GM12878 (cell line): ENCODE data around the gene ZNF107. TPM values are rescaled to one million over a fixed set of nuclear protein-coding genes. Genes with fewer than 3 reads are reported as not detected.

Experiments
- CEBPB ChIP-seq, 2 experiments: fragments of 150-350 bp in 1 of 2; IDR thresholded peaks; 2 replicates each; pipeline ENCODE4 v1.6.1; 2012 to 2014; ENCODE audit warnings: low read depth in 2 of 2, low read length in 2 of 2, borderline replicate concordance in 1 of 2, inconsistent platforms in 1 of 2
- CHD1 ChIP-seq: IDR thresholded peaks from 2 replicates; pipeline ENCODE4 v1.6.1; 2012; ENCODE audit warnings: low read depth, low read length, improper control_type of control experiment
- CHD2 ChIP-seq: IDR thresholded peaks from 2 replicates; pipeline ENCODE4 v1.6.1; 2011; ENCODE audit warnings: low read depth, low read length, improper control_type of control experiment, borderline replicate concordance
- CREM ChIP-seq: IDR thresholded peaks from 2 replicates; pipeline ENCODE4 v1.6.1; 2014; ENCODE audit warnings: antibody characterized with exemption, low read depth
- EED ChIP-seq: sonication (generic); IDR thresholded peaks from 2 replicates; pipeline ENCODE4 v1.6.1; 2016; ENCODE audit warnings: antibody characterized with exemption, low read depth
- ETV6 ChIP-seq, 2 experiments: fragments of 450-650 bp in 1 of 2; IDR thresholded peaks in 1 of 2; conservative IDR thresholded peaks in 1 of 2; 2 replicates each; pipeline ENCODE4 v1.6.1; 2014; ENCODE audit warnings: antibody characterized with exemption in 1 of 2, borderline replicate concordance in 1 of 2, low read depth in 1 of 2, mild to moderate bottlenecking in 1 of 2, moderate library complexity in 1 of 2
- FOXK2 ChIP-seq: fragments of 450-650 bp; IDR thresholded peaks from 2 replicates; pipeline ENCODE4 v1.6.1; 2017; ENCODE audit warnings: mild to moderate bottlenecking, moderate library complexity
- FOXM1 ChIP-seq: IDR thresholded peaks from 2 replicates; pipeline ENCODE4 v1.6.1; 2012; ENCODE audit warnings: low read depth, mild to moderate bottlenecking, inconsistent platforms, low read length, moderate library complexity
- HCFC1 ChIP-seq: fragments of 150-350 bp; IDR thresholded peaks from 2 replicates; pipeline ENCODE4 v1.6.1; 2014; ENCODE audit warnings: low read length
- HDGF ChIP-seq: fragments of 450-650 bp; IDR thresholded peaks from 2 replicates; pipeline ENCODE4 v1.6.1; 2016; ENCODE audit warnings: antibody characterized with exemption
- IKZF2 ChIP-seq, 2 experiments: fragments of 450-650 bp; IDR thresholded peaks; 2 replicates each; pipeline ENCODE4 v1.6.1; 2017; ENCODE audit warnings: mild to moderate bottlenecking in 2 of 2, moderate library complexity in 2 of 2
- NFIC ChIP-seq: IDR thresholded peaks from 2 replicates; pipeline ENCODE4 v1.6.1; 2012; ENCODE audit warnings: low read depth, mild to moderate bottlenecking, inconsistent platforms, low read length, moderate library complexity
- PAX8 ChIP-seq: fragments of 450-650 bp; IDR thresholded peaks from 2 replicates; pipeline ENCODE4 v1.6.1; 2017; ENCODE audit warnings: mild to moderate bottlenecking, moderate library complexity
- PML ChIP-seq: IDR thresholded peaks from 2 replicates; pipeline ENCODE4 v1.6.1; 2012; ENCODE audit warnings: low read length, inconsistent platforms
- POLR2AphosphoS2 ChIP-seq: IDR thresholded peaks from 2 replicates; pipeline ENCODE4 v1.6.1; 2011; ENCODE audit warnings: low read depth, mild to moderate bottlenecking, low read length, improper control_type of control experiment, moderate library complexity
- RFX5 ChIP-seq: IDR thresholded peaks from 2 replicates; pipeline ENCODE4 v1.6.1; 2011; ENCODE audit warnings: low read depth, low read length, improper control_type of control experiment
- SMAD5 ChIP-seq: IDR thresholded peaks from 2 replicates; pipeline ENCODE4 v1.6.1; 2016; ENCODE audit warnings: antibody characterized with exemption, low read depth
- SP1 ChIP-seq: IDR thresholded peaks from one replicate; pipeline ENCODE4 v1.6.1; 2011; ENCODE audit warnings: low read depth, low read length
- SPI1 ChIP-seq: IDR thresholded peaks from 2 replicates; pipeline ENCODE4 v1.6.1; 2011; ENCODE audit warnings: low read depth, mild to moderate bottlenecking, low read length, moderate library complexity, borderline replicate concordance; ENCODE audit not compliant: insufficient read depth
- STAT3 ChIP-seq: IDR thresholded peaks from 2 replicates; pipeline ENCODE4 v1.6.1; 2011; ENCODE audit warnings: low read depth, low read length, improper control_type of control experiment
- ZBED1 ChIP-seq: IDR thresholded peaks from 2 replicates; pipeline ENCODE4 v1.6.1; 2016; ENCODE audit warnings: borderline replicate concordance
- ZNF207 ChIP-seq: fragments of 450-650 bp; IDR thresholded peaks from 2 replicates; pipeline ENCODE4 v1.6.1; 2014; ENCODE audit warnings: antibody characterized with exemption, mild to moderate bottlenecking, borderline replicate concordance
- polyA plus RNA-seq, 11 experiments: library from polyadenylated mRNA; depleted of rRNA in 4 of 11; unstranded in 6 of 11; stranded (reverse) in 5 of 11; fragments of >200 nt; fragmentation: Nextera tagmentation in 4 of 11; fragmentation: Illumina TruSeq in 1 of 11; extraction: Ambion mirVana in 4 of 11; extraction: Trizol in 1 of 11; gene quantifications; 1 replicate in 1 of 11; 2 replicates in 10 of 11; pipeline versions ENCODE4 v1.2.1 to v1.2.3, GENCODE V29; 2011 to 2016; ENCODE audit warnings: inconsistent platforms in 2 of 11, missing spikeins in 2 of 11, low read depth in 1 of 11
- total RNA-seq, 4 experiments: library from RNA; depleted of rRNA in 3 of 4; stranded (reverse); fragments of >200 nt in 3 of 4; fragmentation: Illumina TruSeq in 1 of 4; extraction: Trizol in 1 of 4; gene quantifications; 2 replicates each; pipeline versions ENCODE4 v1.2.1 to v1.2.3, GENCODE V29; 2013 to 2021
- TF ChIP-seq, protein P1 (sequence below): fragments of 450-650 bp; IDR thresholded peaks from 2 replicates; pipeline ENCODE4 v1.6.1; 2017; ENCODE audit warnings: mild to moderate bottlenecking, low read depth, inconsistent platforms; ENCODE audit not compliant: poor library complexity, severe bottlenecking
- TF ChIP-seq, protein P2 (sequence below): fragments of 450-650 bp; IDR thresholded peaks from 2 replicates; pipeline ENCODE4 v1.6.1; 2016; ENCODE audit warnings: mild to moderate bottlenecking
- TF ChIP-seq, protein P3 (sequence below): fragments of 450-650 bp; IDR thresholded peaks from 2 replicates; pipeline ENCODE4 v1.6.1; 2017; ENCODE audit warnings: low read depth, mild to moderate bottlenecking, moderate library complexity
- TF ChIP-seq, protein P4 (sequence below): IDR thresholded peaks from 2 replicates; pipeline ENCODE4 v1.6.1; 2012; ENCODE audit warnings: low read depth, low read length, improper control_type of control experiment

Gene ZNF107
- total and polyA plus RNA-seq, 10 of the 15 experiments (the other 5 are each of a cell fraction or from before 2014, with no cell fraction given), result 3.2 to 23.3 (median 13.7) TPM

DNA sequence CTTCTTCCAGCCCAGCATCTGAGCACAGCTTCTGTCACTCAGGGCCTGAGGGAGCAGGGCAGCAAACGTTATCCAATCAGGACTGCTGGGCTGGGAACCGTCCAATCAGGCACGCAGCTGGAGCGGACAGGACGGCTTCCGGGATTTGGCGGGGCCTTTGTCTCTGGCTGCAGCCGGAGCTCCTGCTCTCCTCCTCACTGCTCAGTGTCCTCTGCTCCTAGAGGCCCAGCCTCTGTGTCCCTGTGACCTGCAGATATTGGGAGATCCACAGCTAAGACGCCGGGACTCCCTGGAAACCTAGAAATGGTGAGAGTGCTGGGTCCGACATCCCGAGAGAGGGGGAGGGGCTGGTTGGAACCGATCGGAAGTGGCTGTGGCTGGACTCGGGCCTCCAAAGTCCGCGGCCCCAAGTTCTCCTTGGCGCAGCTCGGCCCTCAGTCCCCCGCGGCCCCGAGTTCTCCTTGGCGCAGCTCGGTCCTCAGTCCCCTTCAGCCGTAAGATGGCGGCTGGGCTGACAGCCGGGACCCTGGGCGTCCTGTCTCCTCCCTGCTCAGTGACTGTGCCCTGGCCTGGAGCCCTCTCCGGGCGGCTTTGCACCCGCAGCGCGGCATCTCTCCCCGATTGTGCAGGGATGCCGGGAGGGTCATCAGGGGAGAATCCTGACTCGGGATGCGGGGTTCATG, at the start of gene ZNF107 (continued):
- TF ChIP-seq, protein P1, sequence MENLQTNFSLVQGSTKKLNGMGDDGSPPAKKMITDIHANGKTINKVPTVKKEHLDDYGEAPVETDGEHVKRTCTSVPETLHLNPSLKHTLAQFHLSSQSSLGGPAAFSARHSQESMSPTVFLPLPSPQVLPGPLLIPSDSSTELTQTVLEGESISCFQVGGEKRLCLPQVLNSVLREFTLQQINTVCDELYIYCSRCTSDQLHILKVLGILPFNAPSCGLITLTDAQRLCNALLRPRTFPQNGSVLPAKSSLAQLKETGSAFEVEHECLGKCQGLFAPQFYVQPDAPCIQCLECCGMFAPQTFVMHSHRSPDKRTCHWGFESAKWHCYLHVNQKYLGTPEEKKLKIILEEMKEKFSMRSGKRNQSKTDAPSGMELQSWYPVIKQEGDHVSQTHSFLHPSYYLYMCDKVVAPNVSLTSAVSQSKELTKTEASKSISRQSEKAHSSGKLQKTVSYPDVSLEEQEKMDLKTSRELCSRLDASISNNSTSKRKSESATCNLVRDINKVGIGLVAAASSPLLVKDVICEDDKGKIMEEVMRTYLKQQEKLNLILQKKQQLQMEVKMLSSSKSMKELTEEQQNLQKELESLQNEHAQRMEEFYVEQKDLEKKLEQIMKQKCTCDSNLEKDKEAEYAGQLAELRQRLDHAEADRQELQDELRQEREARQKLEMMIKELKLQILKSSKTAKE, result no peak
- TF ChIP-seq, protein P2, sequence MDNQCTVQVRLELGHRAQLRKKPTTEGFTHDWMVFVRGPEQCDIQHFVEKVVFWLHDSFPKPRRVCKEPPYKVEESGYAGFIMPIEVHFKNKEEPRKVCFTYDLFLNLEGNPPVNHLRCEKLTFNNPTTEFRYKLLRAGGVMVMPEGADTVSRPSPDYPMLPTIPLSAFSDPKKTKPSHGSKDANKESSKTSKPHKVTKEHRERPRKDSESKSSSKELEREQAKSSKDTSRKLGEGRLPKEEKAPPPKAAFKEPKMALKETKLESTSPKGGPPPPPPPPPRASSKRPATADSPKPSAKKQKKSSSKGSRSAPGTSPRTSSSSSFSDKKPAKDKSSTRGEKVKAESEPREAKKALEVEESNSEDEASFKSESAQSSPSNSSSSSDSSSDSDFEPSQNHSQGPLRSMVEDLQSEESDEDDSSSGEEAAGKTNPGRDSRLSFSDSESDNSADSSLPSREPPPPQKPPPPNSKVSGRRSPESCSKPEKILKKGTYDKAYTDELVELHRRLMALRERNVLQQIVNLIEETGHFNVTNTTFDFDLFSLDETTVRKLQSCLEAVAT, result no peak
- TF ChIP-seq SP1 (peak; percentile 90), POLR2AphosphoS2 (0 out of 2 replicates have a peak, but pooled peaks have one; percentile 44), CHD1 (no peak), EED (peak; percentile 39; the same call in 1 of the 2 replicates), FOXK2 (no peak), PAX8 (no peak), ZBED1 (no peak), SPI1 (no peak), SMAD5 (peak; percentile 36; the same call in 1 of the 2 replicates), STAT3 (no peak), HDGF (no peak), FOXM1 (no peak), ZNF207 (peak; percentile 77; the same call in 1 of the 2 replicates), IKZF2 (IDR thresholded peaks at IDR 0.05) (peak; percentile 31 to 52; a peak in 2 of 4 replicates), CEBPB (IDR thresholded peaks at IDR 0.05; ENCODE audit: borderline replicate concordance in 1 of 2, low read depth in 2 of 2, low read length in 2 of 2) (no peak), CHD2 (peak; percentile 70), HCFC1 (no peak), NFIC (no peak), ETV6 (conservative IDR thresholded peaks at IDR 0.05 in 1 of 2, IDR thresholded peaks at IDR 0.05 in 1 of 2; ENCODE audit: borderline replicate concordance in 1 of 2, low read depth in 1 of 2) (no peak), RFX5 (peak; percentile 68; the same call in 1 of the 2 replicates), CREM (peak; percentile 38; the same call in 1 of the 2 replicates), PML (peak; percentile 82)
- TF ChIP-seq, protein P3, sequence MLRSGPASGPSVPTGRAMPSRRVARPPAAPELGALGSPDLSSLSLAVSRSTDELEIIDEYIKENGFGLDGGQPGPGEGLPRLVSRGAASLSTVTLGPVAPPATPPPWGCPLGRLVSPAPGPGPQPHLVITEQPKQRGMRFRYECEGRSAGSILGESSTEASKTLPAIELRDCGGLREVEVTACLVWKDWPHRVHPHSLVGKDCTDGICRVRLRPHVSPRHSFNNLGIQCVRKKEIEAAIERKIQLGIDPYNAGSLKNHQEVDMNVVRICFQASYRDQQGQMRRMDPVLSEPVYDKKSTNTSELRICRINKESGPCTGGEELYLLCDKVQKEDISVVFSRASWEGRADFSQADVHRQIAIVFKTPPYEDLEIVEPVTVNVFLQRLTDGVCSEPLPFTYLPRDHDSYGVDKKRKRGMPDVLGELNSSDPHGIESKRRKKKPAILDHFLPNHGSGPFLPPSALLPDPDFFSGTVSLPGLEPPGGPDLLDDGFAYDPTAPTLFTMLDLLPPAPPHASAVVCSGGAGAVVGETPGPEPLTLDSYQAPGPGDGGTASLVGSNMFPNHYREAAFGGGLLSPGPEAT, result peak; percentile 56
- TF ChIP-seq, protein P4, sequence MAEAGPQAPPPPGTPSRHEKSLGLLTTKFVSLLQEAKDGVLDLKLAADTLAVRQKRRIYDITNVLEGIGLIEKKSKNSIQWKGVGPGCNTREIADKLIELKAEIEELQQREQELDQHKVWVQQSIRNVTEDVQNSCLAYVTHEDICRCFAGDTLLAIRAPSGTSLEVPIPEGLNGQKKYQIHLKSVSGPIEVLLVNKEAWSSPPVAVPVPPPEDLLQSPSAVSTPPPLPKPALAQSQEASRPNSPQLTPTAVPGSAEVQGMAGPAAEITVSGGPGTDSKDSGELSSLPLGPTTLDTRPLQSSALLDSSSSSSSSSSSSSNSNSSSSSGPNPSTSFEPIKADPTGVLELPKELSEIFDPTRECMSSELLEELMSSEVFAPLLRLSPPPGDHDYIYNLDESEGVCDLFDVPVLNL, result peak; percentile 83
